NB4 (cell line): ENCODE results near the gene NECTIN3.

Experiments
- TF ChIP-seq, protein P1 (sequence below): IDR thresholded peaks from 2 replicates; pipeline ENCODE4 v1.6.1; 2011; ENCODE audit warnings: low read depth, low read length
- TF ChIP-seq, protein P2 (sequence below): IDR thresholded peaks from one replicate; pipeline ENCODE4 v1.5.1; 2012; ENCODE audit warnings: low read depth, low read length

- TF ChIP-seq, protein P1, sequence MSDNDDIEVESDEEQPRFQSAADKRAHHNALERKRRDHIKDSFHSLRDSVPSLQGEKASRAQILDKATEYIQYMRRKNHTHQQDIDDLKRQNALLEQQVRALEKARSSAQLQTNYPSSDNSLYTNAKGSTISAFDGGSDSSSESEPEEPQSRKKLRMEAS: no peak
- TF ChIP-seq, protein P2, sequence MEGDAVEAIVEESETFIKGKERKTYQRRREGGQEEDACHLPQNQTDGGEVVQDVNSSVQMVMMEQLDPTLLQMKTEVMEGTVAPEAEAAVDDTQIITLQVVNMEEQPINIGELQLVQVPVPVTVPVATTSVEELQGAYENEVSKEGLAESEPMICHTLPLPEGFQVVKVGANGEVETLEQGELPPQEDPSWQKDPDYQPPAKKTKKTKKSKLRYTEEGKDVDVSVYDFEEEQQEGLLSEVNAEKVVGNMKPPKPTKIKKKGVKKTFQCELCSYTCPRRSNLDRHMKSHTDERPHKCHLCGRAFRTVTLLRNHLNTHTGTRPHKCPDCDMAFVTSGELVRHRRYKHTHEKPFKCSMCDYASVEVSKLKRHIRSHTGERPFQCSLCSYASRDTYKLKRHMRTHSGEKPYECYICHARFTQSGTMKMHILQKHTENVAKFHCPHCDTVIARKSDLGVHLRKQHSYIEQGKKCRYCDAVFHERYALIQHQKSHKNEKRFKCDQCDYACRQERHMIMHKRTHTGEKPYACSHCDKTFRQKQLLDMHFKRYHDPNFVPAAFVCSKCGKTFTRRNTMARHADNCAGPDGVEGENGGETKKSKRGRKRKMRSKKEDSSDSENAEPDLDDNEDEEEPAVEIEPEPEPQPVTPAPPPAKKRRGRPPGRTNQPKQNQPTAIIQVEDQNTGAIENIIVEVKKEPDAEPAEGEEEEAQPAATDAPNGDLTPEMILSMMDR: no peak
These were observed 138.5 kb downstream of the NECTIN3 start for GRCh38 chr3:111210003-111210711.
